GM12878 (cell line): Measurements from ENCODE around the gene SNRPD3. TPM values are rescaled to one million over a fixed set of nuclear protein-coding genes. Genes with fewer than 3 reads are reported as not detected.

Experiments
- ATAC-seq: fragments of 200-7000 bp; cut with Tn5 transposase; 3 replicates; pipeline ENCODE4 v1.9.1; 2020; ENCODE audit warnings: mild to moderate bottlenecking, moderate library complexity
- BruUV-seq: library from RNA; stranded (reverse); fragments of 400-500 nt; replicated peaks from 2 replicates; lab custom pipeline; 2021; lab: Mats Ljungman, UMichigan
- CTCF ChIA-PET: fragments of 300-600 bp; sonication (Branson Sonifier 250); formaldehyde crosslinking; extraction: SDS; loops from one replicate; lab custom pipeline; 2021; ENCODE audit warnings: inconsistent platforms; lab: Yijun Ruan, JAX
- POLR2A ChIA-PET: fragments of 350-600 bp; formaldehyde crosslinking; extraction: SDS; loops from one replicate; lab custom pipeline; 2021; ENCODE audit warnings: inconsistent platforms; lab: Charles Lee
- RAD21 ChIA-PET: fragments of 300-600 bp; sonication (Branson Sonifier 250); formaldehyde crosslinking; loops from one replicate; lab custom pipeline; 2023; ENCODE audit warnings: antibody characterized with exemption; ENCODE audit not compliant: unreplicated experiment; lab: Charles Lee
- SMC1A ChIA-PET: fragments of 300-600 bp; sonication (Branson Sonifier 250); formaldehyde crosslinking; loops from one replicate; lab custom pipeline; 2023; ENCODE audit not compliant: unreplicated experiment, uncharacterized antibody; lab: Charles Lee
- DNase-seq: peaks from one replicate; pipeline ENCODE4 v3.0.0-alpha.2; 2011; ENCODE audit warnings: low read depth, low spot score
- FAIRE-seq: peaks from 3 replicates; lab custom pipeline; 2011; peaks lifted over from hg19 to GRCh38; lab: Jason Lieb, UNC
- H2AFZ ChIP-seq: 2 replicates; pipeline ENCODE4 v1.6.0; 2011; ENCODE audit warnings: low read depth, low read length, control low read depth; ENCODE audit not compliant: control insufficient read depth
- H3K27ac ChIP-seq: 2 replicates; pipeline ENCODE4 v1.5.1; 2011; ENCODE audit warnings: control low read depth; ENCODE audit not compliant: control insufficient read depth, insufficient read depth
- H3K27me3 ChIP-seq, 2 experiments: replicated peaks in 1 of 2; 2 replicates each; pipeline versions ENCODE4 v1.6.0 to v1.6.1; 2011; ENCODE audit warnings: low read length in 1 of 2; ENCODE audit not compliant: control insufficient read depth in 2 of 2, insufficient read depth in 2 of 2
- H3K36me3 ChIP-seq, 2 experiments: 2 replicates each; pipeline ENCODE4 v1.5.1; 2011; ENCODE audit warnings: low read length in 1 of 2; ENCODE audit not compliant: control insufficient read depth in 2 of 2, insufficient read depth in 2 of 2
- H3K4me1 ChIP-seq: 2 replicates; pipeline ENCODE4 v1.6.1; 2011; ENCODE audit warnings: mild to moderate bottlenecking, low read length, moderate library complexity, mixed read lengths; ENCODE audit not compliant: control insufficient read depth, insufficient read depth
- H3K4me2 ChIP-seq: 2 replicates; pipeline ENCODE4 v1.6.0; 2011; ENCODE audit warnings: control low read depth; ENCODE audit not compliant: control insufficient read depth, insufficient read depth
- H3K4me3 ChIP-seq: fragments of 200-600 bp; sonication (generic); 2 replicates; pipeline ENCODE4 v1.5.1; 2016
- H3K79me2 ChIP-seq: 2 replicates; pipeline ENCODE4 v1.6.0; 2011; ENCODE audit warnings: low read length; ENCODE audit not compliant: control insufficient read depth, insufficient read depth
- H3K9ac ChIP-seq: 2 replicates; pipeline ENCODE4 v1.8.0; 2011; ENCODE audit warnings: low read length, control low read depth, mixed read lengths; ENCODE audit not compliant: control insufficient read depth, insufficient read depth
- H3K9me3 ChIP-seq: replicated peaks from 3 replicates; pipeline ENCODE4 v1.5.1; 2011; ENCODE audit warnings: mild to moderate bottlenecking, low read length; ENCODE audit not compliant: control insufficient read depth, insufficient read depth
- H4K20me1 ChIP-seq: 2 replicates; pipeline ENCODE4 v1.6.0; 2011; ENCODE audit not compliant: control insufficient read depth, insufficient read depth
- CHD1 ChIP-seq: IDR thresholded peaks from 2 replicates; pipeline ENCODE4 v1.6.1; 2012; ENCODE audit warnings: low read depth, low read length, improper control_type of control experiment
- KLF5 ChIP-seq: fragments of 450-650 bp; IDR thresholded peaks from 2 replicates; pipeline ENCODE4 v1.6.1; 2014; ENCODE audit warnings: mild to moderate bottlenecking; ENCODE audit not compliant: partially characterized antibody
- LARP7 ChIP-seq: fragments of 450-650 bp; IDR thresholded peaks from 2 replicates; pipeline ENCODE4 v1.6.1; 2017; ENCODE audit warnings: mild to moderate bottlenecking
- NFXL1 ChIP-seq: fragments of 450-650 bp; IDR thresholded peaks from 2 replicates; pipeline ENCODE4 v1.6.1; 2017; ENCODE audit warnings: antibody characterized with exemption, mild to moderate bottlenecking, borderline replicate concordance
- NFYB ChIP-seq: IDR thresholded peaks from 2 replicates; pipeline ENCODE4 v1.6.1; 2011; ENCODE audit warnings: low read depth, mild to moderate bottlenecking, low read length, improper control_type of control experiment, moderate library complexity; ENCODE audit not compliant: insufficient read depth
- POLR2A ChIP-seq: IDR thresholded peaks from 2 replicates; pipeline ENCODE4 v1.6.1; 2011; ENCODE audit warnings: low read depth, mild to moderate bottlenecking, low read length
- TCF12 ChIP-seq: IDR thresholded peaks from 2 replicates; pipeline ENCODE4 v1.6.1; 2011; ENCODE audit warnings: low read depth, mild to moderate bottlenecking, low read length
- YY1 ChIP-seq: IDR thresholded peaks from 2 replicates; pipeline ENCODE4 v1.6.1; 2011; ENCODE audit warnings: low read depth, mild to moderate bottlenecking, low read length
- ZSCAN29 ChIP-seq: fragments of 450-650 bp; IDR thresholded peaks from 2 replicates; pipeline ENCODE4 v1.6.1; 2017; ENCODE audit warnings: mild to moderate bottlenecking, moderate library complexity
- WGBS: methylation state at CpG from one replicate; pipeline ENCODE4 v1.1.6; 2016; ENCODE audit warnings: low lambda C conversion rate; ENCODE audit not compliant: insufficient replicate concordance, insufficient coverage; ENCODE audit errors: missing lambda C conversion rate; 5-methylcytosine and 5-hydroxymethylcytosine counted together
- in situ Hi-C: fragments of 300-500 bp; cut with MboI; formaldehyde crosslinking; loops from 9 replicates; pipeline ENCODE4 v1.14.3; 2018; ENCODE audit warnings: mixed read lengths
- intact Hi-C: fragments of 100-400 bp; cut with micrococcal nuclease; formaldehyde crosslinking; loops from one replicate; pipeline ENCODE4 v1.14.2; 2022; ENCODE audit not compliant: unreplicated experiment
- polyA plus RNA-seq, 11 experiments: library from polyadenylated mRNA; depleted of rRNA in 4 of 11; unstranded in 6 of 11; stranded (reverse) in 5 of 11; fragments of >200 nt; fragmentation: Nextera tagmentation in 4 of 11; fragmentation: Illumina TruSeq in 1 of 11; extraction: Ambion mirVana in 4 of 11; extraction: Trizol in 1 of 11; gene quantifications; 1 replicate in 1 of 11; 2 replicates in 10 of 11; pipeline versions ENCODE4 v1.2.1 to v1.2.3, GENCODE V29; 2011 to 2016; ENCODE audit warnings: inconsistent platforms in 2 of 11, missing spikeins in 2 of 11, low read depth in 1 of 11
- total RNA-seq, 4 experiments: library from RNA; depleted of rRNA in 3 of 4; stranded (reverse); fragments of >200 nt in 3 of 4; fragmentation: Illumina TruSeq in 1 of 4; extraction: Trizol in 1 of 4; gene quantifications; 2 replicates each; pipeline versions ENCODE4 v1.2.1 to v1.2.3, GENCODE V29; 2013 to 2021
- TF ChIP-seq, protein P1 (sequence below): fragments of 450-650 bp; IDR thresholded peaks from 2 replicates; pipeline ENCODE4 v1.6.1; 2017; ENCODE audit warnings: low read depth, mild to moderate bottlenecking, moderate library complexity
- TF ChIP-seq, protein P2 (sequence below): fragments of 450-650 bp; formaldehyde crosslinking; IDR thresholded peaks from 2 replicates; pipeline ENCODE4 v1.4.0; 2020; ENCODE audit warnings: mild to moderate bottlenecking, moderate library complexity
- TF ChIP-seq, protein P3 (sequence below): IDR thresholded peaks from 2 replicates; pipeline ENCODE4 v1.6.1; 2012; ENCODE audit warnings: low read length, inconsistent platforms
- TF ChIP-seq, protein P4 (sequence below): IDR thresholded peaks from 2 replicates; pipeline ENCODE4 v1.6.1; 2011; ENCODE audit warnings: mild to moderate bottlenecking, low read depth, low read length, moderate library complexity; ENCODE audit not compliant: insufficient replicate concordance
- TF ChIP-seq, protein P5 (sequence below): IDR thresholded peaks from 2 replicates; pipeline ENCODE4 v1.6.1; 2012; ENCODE audit warnings: low read depth, low read length, improper control_type of control experiment

Gene SNRPD3
- total and polyA plus RNA-seq, 10 of the 15 experiments (the other 5 are each of a cell fraction or from before 2014, with no cell fraction given): 112 to 324 (median 242) TPM

DNA sequence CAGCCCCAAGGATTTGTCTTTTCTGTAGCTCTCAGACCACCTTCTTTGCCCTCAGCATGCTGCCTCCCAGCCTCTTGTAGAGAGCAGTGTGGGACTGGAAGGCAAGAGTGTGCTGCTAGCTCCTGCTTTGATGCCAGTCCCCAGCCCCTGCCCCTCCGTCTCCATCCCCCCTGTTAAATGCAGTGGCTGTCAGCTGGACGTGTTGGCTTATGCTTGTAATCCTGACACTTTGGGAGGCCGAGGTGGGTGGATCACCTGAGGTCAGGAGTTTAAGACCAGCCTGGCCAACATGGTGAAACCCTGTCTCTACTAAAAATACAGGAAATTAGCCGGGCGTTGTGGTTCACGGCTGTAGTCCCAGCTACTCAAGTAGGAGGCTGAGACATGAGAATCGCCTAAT lies 15.5 kb downstream of the SNRPD3 start:
- Histone ChIP-seq H3K27ac (no peak overlapping the region), H3K4me1 (no peaks in the 10 kb centered on the region), H3K4me3 (no peak overlapping the region), H4K20me1 (no peaks in the 10 kb centered on the region; the same call in 1 of the 2 replicates), H3K4me2 (no peak overlapping the region), H3K79me2 (no peaks in the 10 kb centered on the region; the same call in none of the 2 replicates), H3K27me3 (no peaks in the 10 kb centered on the region), H3K9ac (no peak overlapping the region), H3K9me3 (no peaks in the 10 kb centered on the region), H3K36me3 (peaks cover 17 to 23% of the 10 kb centered on the region in 2 experiments), H2AFZ (no peak overlapping the region)
- RAD21 ChIA-PET: interaction anchor here (0.7 kb wide), 1 partner anchor 10 kb away, joined by 3 read pairs; no protein-coding TSS in a partner anchor
- CTCF ChIA-PET: no interaction called here
- intact Hi-C loops (no loop called here), in situ Hi-C loops (no loop called here)
- no peak for FAIRE-seq
- BruUV-seq: no TSS peak
- POLR2A ChIA-PET: interaction anchor here (0.5 kb wide), 1 partner anchor 102 kb away, joined by 5 read pairs; no protein-coding TSS in a partner anchor
- 96% methylated on average over 7 of the region's 7 CpGs for whole genome bisulfite sequencing
- SMC1A ChIA-PET: interaction anchor here (1.1 kb wide), 1 partner anchor 12 kb away, joined by 3 read pairs; no protein-coding TSS in a partner anchor
- ATAC-seq: no peak
- no peak for DNase-seq
- TF ChIP-seq LARP7 (no peak), NFYB (no peak), CHD1 (no peak), POLR2A (no peak), ZSCAN29 (no peak), KLF5 (no peak), NFXL1 (no peak), TCF12 (no peak), YY1 (no peak)
- TF ChIP-seq, protein P1, sequence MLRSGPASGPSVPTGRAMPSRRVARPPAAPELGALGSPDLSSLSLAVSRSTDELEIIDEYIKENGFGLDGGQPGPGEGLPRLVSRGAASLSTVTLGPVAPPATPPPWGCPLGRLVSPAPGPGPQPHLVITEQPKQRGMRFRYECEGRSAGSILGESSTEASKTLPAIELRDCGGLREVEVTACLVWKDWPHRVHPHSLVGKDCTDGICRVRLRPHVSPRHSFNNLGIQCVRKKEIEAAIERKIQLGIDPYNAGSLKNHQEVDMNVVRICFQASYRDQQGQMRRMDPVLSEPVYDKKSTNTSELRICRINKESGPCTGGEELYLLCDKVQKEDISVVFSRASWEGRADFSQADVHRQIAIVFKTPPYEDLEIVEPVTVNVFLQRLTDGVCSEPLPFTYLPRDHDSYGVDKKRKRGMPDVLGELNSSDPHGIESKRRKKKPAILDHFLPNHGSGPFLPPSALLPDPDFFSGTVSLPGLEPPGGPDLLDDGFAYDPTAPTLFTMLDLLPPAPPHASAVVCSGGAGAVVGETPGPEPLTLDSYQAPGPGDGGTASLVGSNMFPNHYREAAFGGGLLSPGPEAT: no peak
- TF ChIP-seq, protein P2, sequence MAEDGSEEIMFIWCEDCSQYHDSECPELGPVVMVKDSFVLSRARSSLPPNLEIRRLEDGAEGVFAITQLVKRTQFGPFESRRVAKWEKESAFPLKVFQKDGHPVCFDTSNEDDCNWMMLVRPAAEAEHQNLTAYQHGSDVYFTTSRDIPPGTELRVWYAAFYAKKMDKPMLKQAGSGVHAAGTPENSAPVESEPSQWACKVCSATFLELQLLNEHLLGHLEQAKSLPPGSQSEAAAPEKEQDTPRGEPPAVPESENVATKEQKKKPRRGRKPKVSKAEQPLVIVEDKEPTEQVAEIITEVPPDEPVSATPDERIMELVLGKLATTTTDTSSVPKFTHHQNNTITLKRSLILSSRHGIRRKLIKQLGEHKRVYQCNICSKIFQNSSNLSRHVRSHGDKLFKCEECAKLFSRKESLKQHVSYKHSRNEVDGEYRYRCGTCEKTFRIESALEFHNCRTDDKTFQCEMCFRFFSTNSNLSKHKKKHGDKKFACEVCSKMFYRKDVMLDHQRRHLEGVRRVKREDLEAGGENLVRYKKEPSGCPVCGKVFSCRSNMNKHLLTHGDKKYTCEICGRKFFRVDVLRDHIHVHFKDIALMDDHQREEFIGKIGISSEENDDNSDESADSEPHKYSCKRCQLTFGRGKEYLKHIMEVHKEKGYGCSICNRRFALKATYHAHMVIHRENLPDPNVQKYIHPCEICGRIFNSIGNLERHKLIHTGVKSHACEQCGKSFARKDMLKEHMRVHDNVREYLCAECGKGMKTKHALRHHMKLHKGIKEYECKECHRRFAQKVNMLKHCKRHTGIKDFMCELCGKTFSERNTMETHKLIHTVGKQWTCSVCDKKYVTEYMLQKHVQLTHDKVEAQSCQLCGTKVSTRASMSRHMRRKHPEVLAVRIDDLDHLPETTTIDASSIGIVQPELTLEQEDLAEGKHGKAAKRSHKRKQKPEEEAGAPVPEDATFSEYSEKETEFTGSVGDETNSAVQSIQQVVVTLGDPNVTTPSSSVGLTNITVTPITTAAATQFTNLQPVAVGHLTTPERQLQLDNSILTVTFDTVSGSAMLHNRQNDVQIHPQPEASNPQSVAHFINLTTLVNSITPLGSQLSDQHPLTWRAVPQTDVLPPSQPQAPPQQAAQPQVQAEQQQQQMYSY: no peak
- TF ChIP-seq, protein P3, sequence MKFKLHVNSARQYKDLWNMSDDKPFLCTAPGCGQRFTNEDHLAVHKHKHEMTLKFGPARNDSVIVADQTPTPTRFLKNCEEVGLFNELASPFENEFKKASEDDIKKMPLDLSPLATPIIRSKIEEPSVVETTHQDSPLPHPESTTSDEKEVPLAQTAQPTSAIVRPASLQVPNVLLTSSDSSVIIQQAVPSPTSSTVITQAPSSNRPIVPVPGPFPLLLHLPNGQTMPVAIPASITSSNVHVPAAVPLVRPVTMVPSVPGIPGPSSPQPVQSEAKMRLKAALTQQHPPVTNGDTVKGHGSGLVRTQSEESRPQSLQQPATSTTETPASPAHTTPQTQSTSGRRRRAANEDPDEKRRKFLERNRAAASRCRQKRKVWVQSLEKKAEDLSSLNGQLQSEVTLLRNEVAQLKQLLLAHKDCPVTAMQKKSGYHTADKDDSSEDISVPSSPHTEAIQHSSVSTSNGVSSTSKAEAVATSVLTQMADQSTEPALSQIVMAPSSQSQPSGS: no peak
- TF ChIP-seq, protein P4, sequence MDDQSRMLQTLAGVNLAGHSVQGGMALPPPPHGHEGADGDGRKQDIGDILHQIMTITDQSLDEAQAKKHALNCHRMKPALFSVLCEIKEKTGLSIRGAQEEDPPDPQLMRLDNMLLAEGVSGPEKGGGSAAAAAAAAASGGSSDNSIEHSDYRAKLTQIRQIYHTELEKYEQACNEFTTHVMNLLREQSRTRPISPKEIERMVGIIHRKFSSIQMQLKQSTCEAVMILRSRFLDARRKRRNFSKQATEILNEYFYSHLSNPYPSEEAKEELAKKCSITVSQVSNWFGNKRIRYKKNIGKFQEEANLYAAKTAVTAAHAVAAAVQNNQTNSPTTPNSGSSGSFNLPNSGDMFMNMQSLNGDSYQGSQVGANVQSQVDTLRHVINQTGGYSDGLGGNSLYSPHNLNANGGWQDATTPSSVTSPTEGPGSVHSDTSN: no peak
- TF ChIP-seq, protein P5, sequence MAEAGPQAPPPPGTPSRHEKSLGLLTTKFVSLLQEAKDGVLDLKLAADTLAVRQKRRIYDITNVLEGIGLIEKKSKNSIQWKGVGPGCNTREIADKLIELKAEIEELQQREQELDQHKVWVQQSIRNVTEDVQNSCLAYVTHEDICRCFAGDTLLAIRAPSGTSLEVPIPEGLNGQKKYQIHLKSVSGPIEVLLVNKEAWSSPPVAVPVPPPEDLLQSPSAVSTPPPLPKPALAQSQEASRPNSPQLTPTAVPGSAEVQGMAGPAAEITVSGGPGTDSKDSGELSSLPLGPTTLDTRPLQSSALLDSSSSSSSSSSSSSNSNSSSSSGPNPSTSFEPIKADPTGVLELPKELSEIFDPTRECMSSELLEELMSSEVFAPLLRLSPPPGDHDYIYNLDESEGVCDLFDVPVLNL: no peak
